Smooth muscle cell (in vitro differentiated cells): ENCODE data around the gene PRKN. TPM values are rescaled to one million over a fixed set of nuclear protein-coding genes. Genes with fewer than 3 reads are reported as not detected.

Source experiments
- DNase-seq: peaks from one replicate; lab custom pipeline; 2025; ENCODE audit not compliant: unreplicated experiment; lab: John Stamatoyannopoulos, UW
- H2AFZ ChIP-seq: fragments of 200-600 bp; sonication (generic); 2 replicates; pipeline ENCODE4 v1.6.0; 2016; ENCODE audit warnings: antibody characterized with exemption, low read depth, mild to moderate bottlenecking
- H3F3A ChIP-seq: fragments of 200-600 bp; sonication (generic); 2 replicates; pipeline ENCODE4 v1.6.0; 2017; ENCODE audit warnings: antibody characterized with exemption, low read depth
- H3K27ac ChIP-seq: fragments of 200-600 bp; sonication (generic); 2 replicates; pipeline ENCODE4 v1.5.1; 2016; ENCODE audit warnings: low read depth, mild to moderate bottlenecking
- H3K27me3 ChIP-seq: fragments of 200-600 bp; sonication (generic); 2 replicates; pipeline ENCODE4 v1.6.1; 2016; ENCODE audit warnings: low read depth, mild to moderate bottlenecking
- H3K36me3 ChIP-seq: fragments of 200-600 bp; sonication (generic); 2 replicates; pipeline ENCODE4 v1.5.1; 2016; ENCODE audit warnings: low read depth
- H3K4me1 ChIP-seq: fragments of 200-600 bp; sonication (generic); 2 replicates; pipeline ENCODE4 v1.5.1; 2016; ENCODE audit warnings: low read depth
- H3K4me2 ChIP-seq: fragments of 200-600 bp; sonication (generic); 2 replicates; pipeline ENCODE4 v1.6.0; 2016; ENCODE audit warnings: mild to moderate bottlenecking
- H3K4me3 ChIP-seq: fragments of 200-600 bp; sonication (generic); 2 replicates; pipeline ENCODE4 v1.5.1; 2016; ENCODE audit warnings: mild to moderate bottlenecking
- H3K79me2 ChIP-seq: fragments of 200-600 bp; sonication (generic); 2 replicates; pipeline ENCODE4 v1.6.0; 2016; ENCODE audit warnings: low read depth, mild to moderate bottlenecking
- H3K9ac ChIP-seq: fragments of 200-600 bp; sonication (generic); 2 replicates; pipeline ENCODE4 v1.6.0; 2016; ENCODE audit warnings: low read depth
- H3K9me3 ChIP-seq: fragments of 200-600 bp; sonication (generic); replicated peaks from 2 replicates; pipeline ENCODE4 v1.5.1; 2016; ENCODE audit warnings: low read depth
- H4K20me1 ChIP-seq: fragments of 200-600 bp; sonication (generic); 2 replicates; pipeline ENCODE4 v1.6.0; 2016; ENCODE audit warnings: low read depth
- WGBS: methylation state at CpG from one replicate; pipeline ENCODE4 v1.1.7; 2016; ENCODE audit warnings: low lambda C conversion rate; 5-methylcytosine and 5-hydroxymethylcytosine counted together
- polyA plus RNA-seq: library from polyadenylated mRNA; unstranded; fragments of >200 nt; fragmentation: Nextera tagmentation; extraction: Ambion mirVana; gene quantifications from 2 replicates; pipeline ENCODE4 v1.2.1, GENCODE V29; 2016
- total RNA-seq: library from RNA; depleted of rRNA; stranded (reverse); fragments of >200 nt; gene quantifications from 2 replicates; pipeline ENCODE4 v1.2.3, GENCODE V29; 2014
- TF ChIP-seq, protein P1 (sequence below): fragments of 200-600 bp; sonication (generic); IDR thresholded peaks from 2 replicates; pipeline ENCODE4 v1.5.1; 2017; ENCODE audit warnings: borderline replicate concordance, mild to moderate bottlenecking, antibody characterized with exemption; ENCODE audit not compliant: insufficient read depth, poor library complexity, severe bottlenecking

The PRKN gene
- total and polyA plus RNA-seq, 2 experiments from 2014 or later = 0.81 to 5.1 TPM

- no peak overlapping the region for H2AFZ ChIP-seq
- H3K79me2 ChIP-seq = no peaks in the 10 kb centered on the region
- no peaks in the 10 kb centered on the region for H3K4me1 ChIP-seq
- no peak for DNase-seq
- no peak overlapping the region for H3K4me2 ChIP-seq
- no peak overlapping the region for H3K4me3 ChIP-seq
- H3K9me3 ChIP-seq = no peaks in the 10 kb centered on the region
- no peak overlapping the region for H3K27ac ChIP-seq
- H3K9ac ChIP-seq = no peak overlapping the region
- no peaks in the 10 kb centered on the region for H4K20me1 ChIP-seq
- WGBS = 77% methylated on average over 4 of the region's 4 CpGs
- TF ChIP-seq, protein P1, sequence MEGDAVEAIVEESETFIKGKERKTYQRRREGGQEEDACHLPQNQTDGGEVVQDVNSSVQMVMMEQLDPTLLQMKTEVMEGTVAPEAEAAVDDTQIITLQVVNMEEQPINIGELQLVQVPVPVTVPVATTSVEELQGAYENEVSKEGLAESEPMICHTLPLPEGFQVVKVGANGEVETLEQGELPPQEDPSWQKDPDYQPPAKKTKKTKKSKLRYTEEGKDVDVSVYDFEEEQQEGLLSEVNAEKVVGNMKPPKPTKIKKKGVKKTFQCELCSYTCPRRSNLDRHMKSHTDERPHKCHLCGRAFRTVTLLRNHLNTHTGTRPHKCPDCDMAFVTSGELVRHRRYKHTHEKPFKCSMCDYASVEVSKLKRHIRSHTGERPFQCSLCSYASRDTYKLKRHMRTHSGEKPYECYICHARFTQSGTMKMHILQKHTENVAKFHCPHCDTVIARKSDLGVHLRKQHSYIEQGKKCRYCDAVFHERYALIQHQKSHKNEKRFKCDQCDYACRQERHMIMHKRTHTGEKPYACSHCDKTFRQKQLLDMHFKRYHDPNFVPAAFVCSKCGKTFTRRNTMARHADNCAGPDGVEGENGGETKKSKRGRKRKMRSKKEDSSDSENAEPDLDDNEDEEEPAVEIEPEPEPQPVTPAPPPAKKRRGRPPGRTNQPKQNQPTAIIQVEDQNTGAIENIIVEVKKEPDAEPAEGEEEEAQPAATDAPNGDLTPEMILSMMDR = no peak
- H3F3A ChIP-seq = no peaks in the 10 kb centered on the region
- H3K27me3 ChIP-seq = no peaks in the 10 kb centered on the region
- no peaks in the 10 kb centered on the region for H3K36me3 ChIP-seq
Measured at GRCh38 chr6:162541019-162541601, 186.5 kb downstream of the PRKN start.

GRCh38 chr6:162539321-162539720 is 188.2 kb downstream of the PRKN start:
- no peaks in the 10 kb centered on the region for H3K79me2 ChIP-seq
- no peaks in the 10 kb centered on the region for H3K4me1 ChIP-seq
- no peaks in the 10 kb centered on the region for H3K9me3 ChIP-seq
- H2AFZ ChIP-seq = no peak overlapping the region
- no peaks in the 10 kb centered on the region for H4K20me1 ChIP-seq
- H3K27me3 ChIP-seq = no peaks in the 10 kb centered on the region
- WGBS = 73% methylated on average over 3 of the region's 3 CpGs
- TF ChIP-seq, protein P1 = no peak
- H3K4me3 ChIP-seq = no peak overlapping the region
- no peak for DNase-seq
- no peak overlapping the region for H3K4me2 ChIP-seq
- H3K27ac ChIP-seq = no peak overlapping the region
- no peak overlapping the region for H3K9ac ChIP-seq
- H3K36me3 ChIP-seq = no peaks in the 10 kb centered on the region
- no peaks in the 10 kb centered on the region for H3F3A ChIP-seq

DNA sequence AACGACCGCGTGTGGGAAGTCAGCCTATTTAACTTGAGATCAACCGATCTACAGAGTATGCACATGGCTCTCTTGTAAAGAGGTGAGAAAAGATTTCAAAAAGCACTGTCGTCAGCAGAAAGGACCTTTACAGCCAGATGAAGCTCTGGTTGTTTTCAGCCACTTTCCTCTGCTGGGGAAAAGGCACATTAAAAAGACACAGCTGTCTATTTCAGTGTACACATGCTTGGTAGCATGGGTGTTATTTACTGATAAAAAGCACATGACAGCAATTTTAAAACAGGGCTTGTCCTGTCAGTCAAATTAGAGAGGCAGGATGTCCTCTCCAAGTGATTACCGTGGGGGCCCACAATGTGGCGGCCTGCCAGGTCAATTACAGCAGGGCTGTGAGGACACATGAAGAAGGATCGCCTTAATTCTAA is 188.9 kb downstream of the PRKN start:
- Histone ChIP-seq H3K36me3 (no peaks in the 10 kb centered on the region), H3K9ac (no peak overlapping the region), H3K27me3 (no peaks in the 10 kb centered on the region), H3K9me3 (no peaks in the 10 kb centered on the region), H3K4me3 (no peak overlapping the region), H2AFZ (no peak overlapping the region), H3K4me2 (no peak overlapping the region), H3K27ac (no peak overlapping the region), H4K20me1 (no peaks in the 10 kb centered on the region), H3F3A (no peaks in the 10 kb centered on the region), H3K4me1 (no peaks in the 10 kb centered on the region), H3K79me2 (no peaks in the 10 kb centered on the region)
- WGBS = 31% methylated on average over 8 of the region's 8 CpGs
- DNase-seq = no peak
- TF ChIP-seq, protein P1 = no peak

- Histone ChIP-seq H3K4me2 (no peak overlapping the region), H3F3A (no peaks in the 10 kb centered on the region), H3K4me3 (no peak overlapping the region), H3K9me3 (no peaks in the 10 kb centered on the region), H3K27me3 (no peaks in the 10 kb centered on the region), H3K36me3 (no peaks in the 10 kb centered on the region), H3K9ac (no peak overlapping the region), H3K4me1 (no peaks in the 10 kb centered on the region), H4K20me1 (no peaks in the 10 kb centered on the region), H2AFZ (no peak overlapping the region), H3K27ac (no peak overlapping the region), H3K79me2 (no peaks in the 10 kb centered on the region)
- TF ChIP-seq, protein P1 = no peak
- DNase-seq = no peak
- WGBS = 65% methylated on average over 6 of the region's 6 CpGs
Measured at GRCh38 chr6:162533009-162533400, 194.6 kb downstream of the PRKN start.
